Loucy (cell line): ENCODE measurements around the gene PLAAT3.
"Not testable (repeated sequence)": the region's sequence is repeated elsewhere in the genome, so short reads cannot be mapped to it uniquely, and the experiment has no call there.

Source experiments
- H2AFZ ChIP-seq: fragments of 200-600 bp; sonication (generic); 2 replicates; pipeline ENCODE4 v1.6.0; 2016; ENCODE audit warnings: antibody characterized with exemption, mild to moderate bottlenecking, low read length, moderate library complexity
- H3F3A ChIP-seq: fragments of 200-600 bp; 2 replicates; pipeline ENCODE4 v1.6.0; 2016; ENCODE audit warnings: antibody characterized with exemption, low read depth, mild to moderate bottlenecking
- H3K27me3 ChIP-seq: fragments of 200-600 bp; sonication (generic); 2 replicates; pipeline ENCODE4 v1.6.1; 2014; ENCODE audit warnings: low read length, mild to moderate bottlenecking; ENCODE audit not compliant: insufficient read depth, poor library complexity, severe bottlenecking
- H3K36me3 ChIP-seq: fragments of 200-600 bp; sonication (generic); 2 replicates; pipeline ENCODE4 v1.6.1; 2016; ENCODE audit warnings: low read length; ENCODE audit not compliant: insufficient read depth
- H3K4me1 ChIP-seq: fragments of 200-600 bp; sonication (generic); 2 replicates; pipeline ENCODE4 v1.5.1; 2014; ENCODE audit warnings: low read length, mild to moderate bottlenecking; ENCODE audit not compliant: insufficient read depth, poor library complexity, severe bottlenecking
- H3K4me2 ChIP-seq: fragments of 200-600 bp; sonication (generic); 2 replicates; pipeline ENCODE4 v1.6.0; 2014; ENCODE audit warnings: antibody characterized with exemption, low read length, low read depth, mild to moderate bottlenecking; ENCODE audit not compliant: poor library complexity, severe bottlenecking
- H3K4me3 ChIP-seq: fragments of 200-600 bp; sonication (generic); 2 replicates; pipeline ENCODE4 v1.5.1; 2014; ENCODE audit warnings: low read length, mild to moderate bottlenecking, mixed read lengths; ENCODE audit not compliant: poor library complexity, severe bottlenecking
- H3K79me2 ChIP-seq: fragments of 200-600 bp; sonication (generic); 2 replicates; pipeline ENCODE4 v1.6.1; 2014; ENCODE audit warnings: low read length; ENCODE audit not compliant: insufficient read depth
- H3K9ac ChIP-seq: fragments of 200-600 bp; sonication (generic); 2 replicates; pipeline ENCODE4 v1.6.0; 2014; ENCODE audit warnings: mild to moderate bottlenecking, low read depth, low read length, moderate library complexity; ENCODE audit not compliant: poor library complexity, severe bottlenecking
- H3K9me2 ChIP-seq: fragments of 200-600 bp; sonication (generic); replicated peaks from 2 replicates; pipeline ENCODE4 v1.6.1; 2016; ENCODE audit warnings: low read depth, low read length, mixed read lengths
- H3K9me3 ChIP-seq: fragments of 200-600 bp; sonication (generic); 2 replicates; pipeline ENCODE4 v1.6.1; 2014; ENCODE audit warnings: mild to moderate bottlenecking, antibody characterized with exemption, low read length, low read depth; ENCODE audit not compliant: insufficient read depth
- H4K20me1 ChIP-seq: fragments of 200-600 bp; sonication (generic); 2 replicates; pipeline ENCODE4 v1.6.0; 2014; ENCODE audit warnings: antibody characterized with exemption, low read length, mild to moderate bottlenecking; ENCODE audit not compliant: insufficient read depth, poor library complexity, severe bottlenecking
- EZH2phosphoT487 ChIP-seq: fragments of 200-600 bp; IDR thresholded peaks from 2 replicates; pipeline ENCODE4 v1.6.1; 2018; ENCODE audit warnings: antibody characterized with exemption, mild to moderate bottlenecking, moderate library complexity, borderline replicate concordance
- TF ChIP-seq, protein P1 (sequence below): fragments of 200-600 bp; sonication (generic); conservative IDR thresholded peaks from 2 replicates; pipeline ENCODE4 v1.5.1; 2014; ENCODE audit warnings: mild to moderate bottlenecking, antibody characterized with exemption, low read length

Gene PLAAT3

DNA sequence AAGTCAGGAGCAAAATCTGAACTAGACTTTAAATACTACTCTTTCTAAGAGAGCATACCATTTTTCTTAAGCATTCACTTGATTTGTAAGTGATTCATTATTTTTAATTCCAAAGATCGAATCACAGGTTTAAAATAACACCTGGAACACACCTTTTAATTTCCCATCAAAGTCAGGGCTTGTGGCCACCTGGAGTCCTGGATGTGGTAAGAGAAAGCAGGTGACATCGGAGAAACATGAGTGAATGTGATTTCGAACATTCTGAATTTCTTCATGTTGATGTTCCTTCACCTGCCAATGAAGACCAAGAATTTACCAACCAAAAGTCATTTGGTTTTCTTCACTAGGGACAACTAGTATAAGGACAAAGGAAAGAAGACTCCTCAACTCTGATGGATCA, 29.0 kb upstream of the PLAAT3 start:
- Histone ChIP-seq H2AFZ (no peak overlapping the region), H3K4me2 (no peak overlapping the region), H3K9me2 (no peaks in the 10 kb centered on the region), H3K79me2 (no peaks in the 10 kb centered on the region), H3K36me3 (peaks cover 67% of the 10 kb centered on the region; the same call in 1 of the 2 replicates), H3K4me3 (no peak overlapping the region), H3F3A (no peaks in the 10 kb centered on the region), H3K4me1 (no peaks in the 10 kb centered on the region), H3K9me3 (no peaks in the 10 kb centered on the region), H3K9ac (no peak overlapping the region), H3K27me3 (no peaks in the 10 kb centered on the region), H4K20me1 (no peaks in the 10 kb centered on the region)
- TF ChIP-seq EZH2phosphoT487: no peak
- TF ChIP-seq, protein P1, sequence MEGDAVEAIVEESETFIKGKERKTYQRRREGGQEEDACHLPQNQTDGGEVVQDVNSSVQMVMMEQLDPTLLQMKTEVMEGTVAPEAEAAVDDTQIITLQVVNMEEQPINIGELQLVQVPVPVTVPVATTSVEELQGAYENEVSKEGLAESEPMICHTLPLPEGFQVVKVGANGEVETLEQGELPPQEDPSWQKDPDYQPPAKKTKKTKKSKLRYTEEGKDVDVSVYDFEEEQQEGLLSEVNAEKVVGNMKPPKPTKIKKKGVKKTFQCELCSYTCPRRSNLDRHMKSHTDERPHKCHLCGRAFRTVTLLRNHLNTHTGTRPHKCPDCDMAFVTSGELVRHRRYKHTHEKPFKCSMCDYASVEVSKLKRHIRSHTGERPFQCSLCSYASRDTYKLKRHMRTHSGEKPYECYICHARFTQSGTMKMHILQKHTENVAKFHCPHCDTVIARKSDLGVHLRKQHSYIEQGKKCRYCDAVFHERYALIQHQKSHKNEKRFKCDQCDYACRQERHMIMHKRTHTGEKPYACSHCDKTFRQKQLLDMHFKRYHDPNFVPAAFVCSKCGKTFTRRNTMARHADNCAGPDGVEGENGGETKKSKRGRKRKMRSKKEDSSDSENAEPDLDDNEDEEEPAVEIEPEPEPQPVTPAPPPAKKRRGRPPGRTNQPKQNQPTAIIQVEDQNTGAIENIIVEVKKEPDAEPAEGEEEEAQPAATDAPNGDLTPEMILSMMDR: no peak

DNA sequence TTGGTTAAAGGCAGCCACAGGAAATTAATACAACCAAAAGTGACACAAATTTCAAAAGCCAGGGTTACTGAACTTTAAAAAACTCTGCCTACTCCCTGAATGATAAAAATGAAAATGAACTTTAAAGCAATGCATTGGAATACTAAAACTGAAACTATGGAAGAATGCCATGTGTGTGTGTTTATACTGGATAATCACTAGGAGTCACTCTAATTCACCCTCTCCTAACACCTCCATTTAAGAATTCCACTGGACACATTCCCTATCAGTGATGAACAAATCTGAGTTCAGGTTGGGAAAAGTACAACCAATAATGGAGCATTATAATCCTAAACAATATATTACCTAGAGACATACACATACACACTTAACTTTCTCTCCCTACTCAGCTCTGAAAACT, 27.5 kb upstream of the PLAAT3 start:
- H3K9ac ChIP-seq: no peak overlapping the region
- no peak overlapping the region for H2AFZ ChIP-seq
- H3F3A ChIP-seq: no peaks in the 10 kb centered on the region
- no peaks in the 10 kb centered on the region for H3K9me3 ChIP-seq
- H3K79me2 ChIP-seq: no peaks in the 10 kb centered on the region
- H3K4me2 ChIP-seq: no peak overlapping the region
- TF ChIP-seq, protein P1: no peak; the same call in 1 of the 2 replicates
- no peak for TF ChIP-seq EZH2phosphoT487
- no peaks in the 10 kb centered on the region for H3K4me1 ChIP-seq
- no peaks in the 10 kb centered on the region for H4K20me1 ChIP-seq
- no peak overlapping the region for H3K4me3 ChIP-seq
- H3K36me3 ChIP-seq: peaks cover 65% of the 10 kb centered on the region; the same call in 1 of the 2 replicates
- no peaks in the 10 kb centered on the region for H3K9me2 ChIP-seq
- H3K27me3 ChIP-seq: no peaks in the 10 kb centered on the region

DNA sequence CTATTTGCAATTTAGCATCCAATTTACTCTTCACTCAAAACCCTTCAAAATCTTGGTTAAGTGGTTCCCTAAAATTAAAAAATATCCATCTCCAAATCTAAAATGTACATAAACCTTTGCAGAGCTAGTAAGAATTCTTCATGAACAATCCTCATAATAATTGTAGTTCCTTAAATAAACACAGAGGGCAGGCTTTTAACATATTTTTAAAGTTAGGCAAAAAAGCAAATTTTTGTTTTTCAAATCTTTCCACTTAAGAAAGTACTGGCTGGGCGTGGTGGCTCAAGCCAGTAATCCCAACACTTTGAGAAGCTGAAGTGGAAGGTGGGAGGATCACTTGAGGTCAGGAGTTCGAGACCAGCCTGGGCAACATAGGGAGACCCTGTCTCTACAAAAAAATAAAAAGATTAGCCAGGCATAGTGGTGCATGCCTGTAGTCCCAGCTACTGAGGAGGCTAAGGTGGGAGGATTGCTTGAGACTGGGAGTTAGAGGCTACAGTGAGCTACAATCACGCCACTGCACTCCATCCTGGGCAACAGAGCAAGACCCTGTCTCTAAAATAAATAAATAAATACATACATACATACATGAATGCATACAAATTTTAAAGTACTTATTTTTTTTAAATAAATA, 25.1 kb upstream of the PLAAT3 start:
- TF ChIP-seq, protein P1: peak; percentile 64
- TF ChIP-seq EZH2phosphoT487: no peak
- no peaks in the 10 kb centered on the region for H4K20me1 ChIP-seq
- no peaks in the 10 kb centered on the region for H3K4me1 ChIP-seq
- no peaks in the 10 kb centered on the region for H3K79me2 ChIP-seq
- H3K4me2 ChIP-seq: no peak overlapping the region
- no peaks in the 10 kb centered on the region for H3K27me3 ChIP-seq
- no peaks in the 10 kb centered on the region for H3K9me2 ChIP-seq
- no peak overlapping the region for H3K9ac ChIP-seq
- H3K36me3 ChIP-seq: peaks cover 67% of the 10 kb centered on the region; the same call in 1 of the 2 replicates
- no peaks in the 10 kb centered on the region for H3F3A ChIP-seq
- H3K4me3 ChIP-seq: no peak overlapping the region
- no peaks in the 10 kb centered on the region for H3K9me3 ChIP-seq
- no peak overlapping the region for H2AFZ ChIP-seq

DNA sequence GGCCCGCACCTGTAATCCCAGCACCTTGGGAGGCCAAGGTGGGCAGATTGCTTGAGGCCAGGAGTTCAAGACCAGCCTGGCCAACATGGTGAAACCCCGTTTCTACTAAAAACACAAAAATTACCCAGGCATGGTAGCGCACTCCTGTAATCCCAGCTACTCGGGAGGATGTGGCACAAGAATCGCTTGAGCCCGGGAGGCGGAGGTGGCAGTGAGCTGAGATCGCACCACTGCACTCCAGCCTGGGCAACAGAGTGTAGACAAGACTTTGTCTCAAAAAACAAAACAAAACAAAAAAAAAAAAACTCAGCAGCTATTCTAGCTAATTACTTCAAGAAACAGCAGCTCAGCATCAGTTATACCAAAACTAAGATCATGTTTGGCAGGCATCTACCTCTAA, 24.2 kb upstream of the PLAAT3 start:
- not testable (repeated sequence) for H3F3A ChIP-seq, H3K4me3 ChIP-seq, H3K27me3 ChIP-seq, H3K9me3 ChIP-seq, H3K4me2 ChIP-seq, H3K4me1 ChIP-seq, H4K20me1 ChIP-seq, H2AFZ ChIP-seq, H3K79me2 ChIP-seq, H3K9me2 ChIP-seq, H3K9ac ChIP-seq
- H3K36me3 ChIP-seq: peaks cover 61% of the 10 kb centered on the region; the same call in 1 of the 2 replicates
